Stimulated activated naive CD8-positive, alpha-beta T cell treated with anti-CD3 and anti-CD28 coated beads, Interleukin-15, Interleukin-2, amounts not matched to agents 100 U/mL and 50 U/mL, for 24 hours (primary cell): ENCODE data around the gene AUTS2.

Source experiments
- ATAC-seq: fragments of 150-1000 bp; cut with Tn5 transposase; one replicate; pipeline ENCODE4 v1.10.0; 2021
- DNase-seq: peaks from one replicate; pipeline ENCODE4 v3.0.0; 2021

Gene AUTS2

GRCh38 chr7:70557338-70557737, 959.1 kb downstream of the AUTS2 start:
- DNase-seq (no peak), ATAC-seq (no peak)

- ATAC-seq = no peak
- DNase-seq = no peak
Measured at GRCh38 chr7:70559815-70560214, 961.5 kb downstream of the AUTS2 start.

- DNase-seq = no peak
- ATAC-seq = no peak
Measured at GRCh38 chr7:70563960-70564359, 965.7 kb downstream of the AUTS2 start.

- no peak for ATAC-seq
- no peak for DNase-seq
Measured at GRCh38 chr7:70565721-70566370, 967.6 kb downstream of the AUTS2 start.

- ATAC-seq = no peak
- no peak for DNase-seq
Measured at GRCh38 chr7:70566671-70567070, 968.4 kb downstream of the AUTS2 start.

GRCh38 chr7:70568674-70569334, 970.5 kb downstream of the AUTS2 start:
- ATAC-seq (no peak), DNase-seq (no peak)

- no peak for ATAC-seq
- DNase-seq = no peak
Measured at GRCh38 chr7:70569335-70569819, 971.1 kb downstream of the AUTS2 start.

GRCh38 chr7:70570029-70570428, 971.8 kb downstream of the AUTS2 start:
- ATAC-seq = no peak
- DNase-seq = no peak

- DNase-seq (no peak), ATAC-seq (no peak)
Measured at GRCh38 chr7:70570961-70571360, 972.7 kb downstream of the AUTS2 start.

GRCh38 chr7:70571403-70571934, 973.2 kb downstream of the AUTS2 start:
- DNase-seq = no peak
- ATAC-seq = no peak

- DNase-seq (no peak), ATAC-seq (no peak)
Measured at GRCh38 chr7:70571961-70572360, 973.7 kb downstream of the AUTS2 start.

GRCh38 chr7:70572571-70572970, 974.3 kb downstream of the AUTS2 start:
- DNase-seq (no peak), ATAC-seq (no peak)

GRCh38 chr7:70573071-70573661, 974.9 kb downstream of the AUTS2 start:
- DNase-seq = no peak

GRCh38 chr7:70573696-70574095, 975.4 kb downstream of the AUTS2 start:
- DNase-seq (no peak), ATAC-seq (no peak)

More at GRCh38 chr7:70573071-70573661, 974.9 kb downstream of the AUTS2 start:
- no peak for ATAC-seq

GRCh38 chr7:70574314-70574834, 976.1 kb downstream of the AUTS2 start:
- ATAC-seq = no peak
- DNase-seq = no peak

GRCh38 chr7:70574970-70575799, 976.9 kb downstream of the AUTS2 start:
- no peak for ATAC-seq

GRCh38 chr7:70577078-70577477, 978.8 kb downstream of the AUTS2 start:
- DNase-seq = no peak
- no peak for ATAC-seq

More at GRCh38 chr7:70574970-70575799, 976.9 kb downstream of the AUTS2 start:
- no peak for DNase-seq

- DNase-seq (no peak), ATAC-seq (no peak)
Measured at GRCh38 chr7:70578131-70578530, 979.9 kb downstream of the AUTS2 start.

- DNase-seq = no peak
- no peak for ATAC-seq
Measured at GRCh38 chr7:70579397-70580097, 981.3 kb downstream of the AUTS2 start.

GRCh38 chr7:70580161-70580560, 981.9 kb downstream of the AUTS2 start:
- DNase-seq = no peak
- ATAC-seq = no peak
